Activated T-helper 17 cell treated with anti-CD3 and anti-CD28 coated beads, Interleukin-2, amount 50 U/mL, for 72 hours (primary cell): ENCODE measurements around the gene JHY. TPM values are rescaled to one million over a fixed set of nuclear protein-coding genes. Genes with fewer than 3 reads are reported as not detected.

Source experiments
- ATAC-seq: fragments of 150-1000 bp; cut with Tn5 transposase; replicated peaks from 2 replicates; pipeline ENCODE4 v1.10.0; 2021; ENCODE audit warnings: mild to moderate bottlenecking, moderate library complexity
- H3K27ac Mint-ChIP-seq: one replicate; pipeline ENCODE4 v1.8.0; 2022; ENCODE audit warnings: mixed read lengths
- H3K27me3 Mint-ChIP-seq: one replicate; pipeline ENCODE4 v1.8.0; 2022; ENCODE audit warnings: mixed read lengths
- H3K36me3 Mint-ChIP-seq: one replicate; pipeline ENCODE4 v1.8.0; 2022; ENCODE audit warnings: low read depth, mild to moderate bottlenecking, mixed read lengths
- H3K4me1 Mint-ChIP-seq: one replicate; pipeline ENCODE4 v1.8.0; 2022; ENCODE audit warnings: mixed read lengths
- H3K4me3 Mint-ChIP-seq: one replicate; pipeline ENCODE4 v1.8.0; 2022; ENCODE audit warnings: mild to moderate bottlenecking, mixed read lengths
- H3K9me3 Mint-ChIP-seq: one replicate; pipeline ENCODE4 v1.8.0; 2022; ENCODE audit warnings: mixed read lengths
- total RNA-seq, 2 donors: library from RNA; stranded (reverse); gene quantifications; one replicate each; pipeline ENCODE4 v1.2.3, GENCODE V29; 2022

Gene JHY
- total RNA-seq, 2 donors from 2014 or later: 1.2 to 1.5 TPM

DNA sequence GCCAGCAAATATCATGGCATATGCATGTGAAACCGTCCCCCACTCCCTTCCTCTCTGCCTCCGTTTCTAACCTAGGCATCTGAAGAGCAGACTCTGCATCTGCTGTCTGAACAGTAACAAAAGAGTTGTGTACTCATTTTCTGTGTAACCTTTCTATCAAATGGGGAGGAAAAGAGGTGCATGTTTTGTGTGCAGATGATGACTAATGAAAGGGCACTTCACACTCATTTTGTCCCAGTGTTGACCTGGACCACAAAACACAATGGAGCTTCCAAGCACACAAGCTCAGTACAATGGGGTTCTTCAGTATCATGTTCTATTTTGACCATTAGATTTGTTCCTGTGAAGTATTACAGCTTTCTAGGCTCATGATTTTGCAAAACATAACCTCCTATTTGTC, 13.0 kb downstream of the JHY start:
- no peak overlapping the region for H3K27ac Mint-ChIP-seq
- no peak overlapping the region for H3K4me3 Mint-ChIP-seq
- H3K4me1 Mint-ChIP-seq: no peaks in the 10 kb centered on the region
- H3K36me3 Mint-ChIP-seq: no peaks in the 10 kb centered on the region
- no peaks in the 10 kb centered on the region for H3K27me3 Mint-ChIP-seq
- no peaks in the 10 kb centered on the region for H3K9me3 Mint-ChIP-seq
- ATAC-seq: peak; percentile 67

DNA sequence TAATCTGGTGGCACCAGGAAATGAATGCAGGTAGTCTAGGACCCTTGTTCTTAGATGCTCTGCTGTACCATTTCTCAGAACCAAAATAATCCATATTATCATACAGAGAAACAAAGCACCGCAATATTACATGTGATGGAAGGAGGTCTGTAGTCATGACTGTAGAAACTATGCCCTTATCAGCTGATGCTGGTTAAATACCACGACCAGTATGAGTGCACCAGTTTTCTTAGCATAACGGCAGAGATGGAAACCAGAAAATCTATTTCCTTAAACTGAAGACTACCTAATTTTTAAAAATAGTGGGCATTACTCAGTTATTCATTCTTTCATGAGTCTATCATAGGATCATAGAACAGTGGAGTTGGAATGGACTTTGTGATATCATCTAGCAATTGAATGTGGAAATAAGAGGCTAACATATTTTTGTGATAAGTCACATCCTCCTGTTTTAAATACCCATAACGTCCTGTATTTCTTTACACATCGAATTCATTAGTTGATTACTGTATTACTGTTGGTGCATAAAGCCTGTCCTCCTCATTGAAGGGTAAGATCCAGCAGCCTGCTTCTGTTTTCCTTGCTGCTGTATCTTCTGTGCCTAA, 15.1 kb downstream of the JHY start:
- no peak for ATAC-seq
- H3K36me3 Mint-ChIP-seq: no peaks in the 10 kb centered on the region
- H3K27me3 Mint-ChIP-seq: no peaks in the 10 kb centered on the region
- H3K4me3 Mint-ChIP-seq: no peak overlapping the region
- H3K27ac Mint-ChIP-seq: no peak overlapping the region
- no peaks in the 10 kb centered on the region for H3K4me1 Mint-ChIP-seq
- no peaks in the 10 kb centered on the region for H3K9me3 Mint-ChIP-seq

DNA sequence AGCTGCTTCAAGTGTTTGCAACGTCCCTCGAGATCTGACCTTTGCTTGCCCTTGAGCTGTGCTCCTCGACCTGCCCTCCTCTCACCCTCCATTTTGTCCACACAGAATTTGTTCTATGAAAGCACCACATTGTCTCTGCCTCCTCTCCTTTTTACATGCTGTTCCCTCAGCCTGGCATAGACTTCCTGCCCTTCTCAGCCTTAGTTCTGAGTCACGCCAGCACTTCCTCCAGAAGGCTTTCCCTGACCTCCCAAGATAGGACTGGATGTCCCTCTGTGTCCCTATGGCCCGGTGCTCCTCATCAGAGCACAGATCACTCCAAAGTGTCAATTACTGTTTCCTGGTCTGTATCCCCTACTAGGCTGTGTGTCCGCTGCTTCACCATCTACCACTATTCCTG, 16.2 kb downstream of the JHY start:
- no peaks in the 10 kb centered on the region for H3K4me1 Mint-ChIP-seq
- H3K27ac Mint-ChIP-seq: no peak overlapping the region
- ATAC-seq: no peak
- H3K9me3 Mint-ChIP-seq: no peaks in the 10 kb centered on the region
- H3K27me3 Mint-ChIP-seq: no peaks in the 10 kb centered on the region
- H3K4me3 Mint-ChIP-seq: no peak overlapping the region
- H3K36me3 Mint-ChIP-seq: no peaks in the 10 kb centered on the region

DNA sequence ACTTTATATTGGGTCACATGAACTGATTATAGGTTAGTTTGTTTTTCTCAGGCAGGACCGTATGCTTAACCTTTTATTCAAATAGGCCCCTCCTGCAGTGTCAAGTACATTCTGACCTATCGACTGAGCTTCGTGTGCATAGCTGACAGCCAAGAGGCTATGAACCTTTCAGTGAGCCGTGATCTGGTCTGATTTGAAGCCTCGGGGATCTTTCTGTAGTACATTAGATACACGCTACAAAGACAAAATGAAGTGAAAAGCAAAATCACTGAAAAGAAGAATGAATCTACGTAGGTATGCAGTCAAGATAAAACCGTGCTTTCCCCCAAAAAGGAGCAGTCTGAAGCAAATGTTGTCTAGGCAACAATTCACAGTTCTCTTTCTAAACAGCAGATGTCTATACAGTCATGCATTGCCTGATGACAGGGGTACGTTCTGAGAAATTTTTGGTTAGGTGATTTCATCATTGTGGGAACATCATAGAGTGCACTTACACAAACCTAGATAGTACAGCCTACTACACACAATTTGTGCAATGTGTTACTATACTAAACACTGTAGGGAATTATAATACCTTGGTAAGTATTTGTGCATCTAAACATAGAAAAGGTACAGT, 18.1 kb downstream of the JHY start:
- no peaks in the 10 kb centered on the region for H3K27me3 Mint-ChIP-seq
- ATAC-seq: peak; percentile 88
- no peaks in the 10 kb centered on the region for H3K36me3 Mint-ChIP-seq
- H3K9me3 Mint-ChIP-seq: no peaks in the 10 kb centered on the region
- H3K27ac Mint-ChIP-seq: no peak overlapping the region
- H3K4me3 Mint-ChIP-seq: no peak overlapping the region
- no peaks in the 10 kb centered on the region for H3K4me1 Mint-ChIP-seq

DNA sequence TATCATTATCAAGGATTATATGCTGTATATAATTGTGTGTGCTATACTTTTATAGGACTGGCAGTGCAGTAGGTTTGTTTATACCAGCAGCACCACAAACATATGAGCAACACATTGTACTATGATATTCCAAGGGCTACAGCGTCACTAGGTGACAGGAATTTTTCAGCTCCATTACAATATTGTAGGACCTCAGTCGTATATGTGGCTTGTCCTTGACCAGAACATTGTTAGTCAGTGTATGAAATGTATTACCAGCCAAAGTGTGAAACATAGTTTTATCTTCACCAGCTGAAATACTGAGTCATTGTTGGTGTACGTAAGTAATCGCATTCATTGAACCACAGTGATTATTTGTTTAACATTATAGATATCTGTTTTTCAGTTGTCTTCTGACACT, 20.4 kb downstream of the JHY start:
- no peaks in the 10 kb centered on the region for H3K27me3 Mint-ChIP-seq

DNA sequence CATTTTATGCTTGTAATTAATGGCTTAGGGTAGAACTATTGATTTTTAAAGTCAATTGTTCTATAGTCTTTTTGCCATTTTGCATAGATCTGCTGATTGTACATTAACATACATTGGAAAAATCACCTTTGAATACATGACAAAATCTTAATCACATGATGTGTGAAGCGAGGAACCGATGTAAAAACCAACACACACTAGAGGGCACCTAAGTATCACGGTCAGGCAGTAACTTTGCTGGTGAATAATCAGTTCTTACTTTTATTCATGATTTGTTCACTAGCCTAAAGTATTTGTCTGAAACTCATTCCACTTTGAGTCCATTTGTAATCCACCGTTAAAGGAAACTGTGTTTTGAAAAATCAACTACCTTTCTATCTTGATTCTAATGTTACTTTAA, 28.2 kb downstream of the JHY start:
- Mint-ChIP-seq H3K9me3 (no peaks in the 10 kb centered on the region), H3K4me3 (no peak overlapping the region), H3K4me1 (no peaks in the 10 kb centered on the region), H3K27ac (no peak overlapping the region), H3K27me3 (no peaks in the 10 kb centered on the region), H3K36me3 (no peaks in the 10 kb centered on the region)
- ATAC-seq: no peak

More for the DNA sequence above, 20.4 kb downstream of the JHY start:
- H3K4me1 Mint-ChIP-seq: no peaks in the 10 kb centered on the region
- H3K4me3 Mint-ChIP-seq: no peak overlapping the region
- no peak for ATAC-seq
- no peaks in the 10 kb centered on the region for H3K9me3 Mint-ChIP-seq
- H3K27ac Mint-ChIP-seq: no peak overlapping the region
- H3K36me3 Mint-ChIP-seq: no peaks in the 10 kb centered on the region

DNA sequence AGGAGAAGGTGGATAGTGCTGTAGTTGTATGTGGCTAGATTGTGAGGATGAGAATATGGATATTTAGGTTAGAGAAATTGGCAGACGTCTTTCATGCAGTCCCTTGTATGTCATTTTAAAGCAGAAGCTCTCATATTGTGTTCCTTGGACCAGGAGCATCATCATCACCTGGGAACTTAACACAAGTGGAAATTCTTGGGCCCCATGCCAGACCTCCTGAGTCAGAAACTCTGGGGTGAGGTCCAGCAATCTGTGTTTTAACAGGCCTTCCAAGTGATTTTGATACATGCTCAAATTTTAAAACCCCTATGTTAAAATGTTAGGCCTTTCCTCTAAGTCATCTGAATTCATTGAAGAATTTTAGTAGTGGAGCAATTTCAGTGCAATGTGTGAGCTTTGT, 34.8 kb downstream of the JHY start:
- Mint-ChIP-seq H3K4me3 (no peak overlapping the region), H3K4me1 (no peaks in the 10 kb centered on the region), H3K27me3 (no peaks in the 10 kb centered on the region), H3K9me3 (no peaks in the 10 kb centered on the region), H3K27ac (no peak overlapping the region), H3K36me3 (no peaks in the 10 kb centered on the region)
- no peak for ATAC-seq

DNA sequence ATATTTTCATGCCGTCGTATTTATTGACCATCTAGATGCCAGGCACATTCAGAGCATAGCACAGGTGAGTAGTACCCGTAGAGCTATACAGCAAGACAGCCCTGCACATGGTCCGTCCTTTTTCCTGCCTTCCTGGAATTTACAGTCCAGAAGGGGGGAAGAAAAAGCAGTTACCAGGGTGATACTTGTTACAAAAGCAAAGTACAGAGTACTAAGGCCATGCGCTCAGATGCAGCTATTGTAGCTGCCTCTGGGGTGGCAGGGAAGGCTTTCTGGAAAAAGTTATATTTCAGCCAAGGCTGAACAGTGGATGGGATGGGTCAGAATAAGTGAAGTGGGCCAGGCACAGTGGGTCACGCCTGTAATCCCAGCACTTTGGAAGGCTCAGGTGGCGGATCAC, 36.2 kb downstream of the JHY start:
- Mint-ChIP-seq H3K27me3 (no peaks in the 10 kb centered on the region), H3K4me3 (no peak overlapping the region), H3K4me1 (no peaks in the 10 kb centered on the region), H3K27ac (no peak overlapping the region), H3K9me3 (no peaks in the 10 kb centered on the region), H3K36me3 (no peaks in the 10 kb centered on the region)
- no peak for ATAC-seq

DNA sequence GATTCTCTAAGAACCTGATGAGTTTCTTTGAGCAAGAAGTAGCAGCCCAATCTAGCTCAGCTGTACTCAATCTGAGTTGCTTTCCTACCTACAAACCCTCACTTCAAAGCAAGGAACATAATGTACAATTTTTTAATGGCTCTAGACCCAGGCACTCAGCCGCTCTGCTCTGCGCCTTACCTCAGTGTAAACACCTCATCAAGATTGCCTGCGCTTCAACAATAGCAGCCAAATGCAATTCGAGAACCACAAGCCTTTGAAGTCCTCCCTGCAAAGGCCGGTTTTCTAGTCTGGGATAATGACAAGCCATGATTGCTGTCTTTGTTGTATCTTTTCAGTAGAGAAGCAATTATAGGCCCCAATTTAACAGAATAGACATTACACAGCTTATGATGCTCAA, 38.0 kb downstream of the JHY start:
- Mint-ChIP-seq H3K9me3 (no peaks in the 10 kb centered on the region), H3K27ac (no peak overlapping the region), H3K4me1 (no peaks in the 10 kb centered on the region), H3K4me3 (no peak overlapping the region), H3K36me3 (no peaks in the 10 kb centered on the region), H3K27me3 (no peaks in the 10 kb centered on the region)
- ATAC-seq: no peak

DNA sequence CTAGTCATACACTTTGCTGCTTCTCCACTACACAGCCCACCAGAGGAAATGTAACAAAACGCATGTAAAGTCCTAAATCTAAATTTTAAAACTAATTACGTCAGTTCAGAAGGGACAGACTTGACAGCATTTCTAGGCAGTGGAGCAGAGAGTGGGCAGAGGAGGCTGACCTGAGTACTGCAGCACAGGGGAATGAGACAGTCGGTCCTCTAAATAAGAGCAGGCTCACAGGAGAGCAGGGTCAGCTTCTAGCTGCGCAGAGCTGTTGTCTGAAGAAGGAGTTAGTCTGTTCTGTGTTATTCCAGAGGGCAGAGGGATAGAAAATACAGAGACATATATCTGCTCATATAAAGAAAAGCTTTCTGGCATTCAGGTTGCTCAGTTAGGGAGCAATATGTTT, 40.3 kb downstream of the JHY start:
- no peak overlapping the region for H3K27ac Mint-ChIP-seq
- no peak overlapping the region for H3K4me3 Mint-ChIP-seq
- no peaks in the 10 kb centered on the region for H3K27me3 Mint-ChIP-seq
- H3K36me3 Mint-ChIP-seq: no peaks in the 10 kb centered on the region
- H3K9me3 Mint-ChIP-seq: no peaks in the 10 kb centered on the region
- no peaks in the 10 kb centered on the region for H3K4me1 Mint-ChIP-seq
- ATAC-seq: no peak

DNA sequence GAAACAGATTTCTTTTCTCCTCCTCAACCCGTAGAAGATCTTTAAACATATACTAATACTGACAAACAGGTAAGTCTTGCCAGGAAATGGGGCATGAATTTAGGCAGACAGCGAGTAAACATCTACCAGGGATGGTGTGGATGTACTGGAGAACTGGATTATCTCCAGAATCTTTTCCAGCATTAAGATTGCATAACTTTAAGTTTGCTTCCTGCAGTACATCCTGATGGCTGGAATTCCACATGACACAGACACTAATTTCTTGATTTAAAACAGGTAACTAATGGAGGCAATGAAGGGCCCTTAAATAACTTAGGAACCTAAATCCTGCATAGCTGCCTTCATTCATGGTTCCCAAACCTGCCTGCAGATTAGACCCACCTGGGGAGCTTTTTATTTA, 40.7 kb downstream of the JHY start:
- no peak for ATAC-seq
- Mint-ChIP-seq H3K4me1 (no peaks in the 10 kb centered on the region), H3K4me3 (no peak overlapping the region), H3K27me3 (no peaks in the 10 kb centered on the region), H3K27ac (no peak overlapping the region), H3K36me3 (no peaks in the 10 kb centered on the region), H3K9me3 (no peaks in the 10 kb centered on the region)

DNA sequence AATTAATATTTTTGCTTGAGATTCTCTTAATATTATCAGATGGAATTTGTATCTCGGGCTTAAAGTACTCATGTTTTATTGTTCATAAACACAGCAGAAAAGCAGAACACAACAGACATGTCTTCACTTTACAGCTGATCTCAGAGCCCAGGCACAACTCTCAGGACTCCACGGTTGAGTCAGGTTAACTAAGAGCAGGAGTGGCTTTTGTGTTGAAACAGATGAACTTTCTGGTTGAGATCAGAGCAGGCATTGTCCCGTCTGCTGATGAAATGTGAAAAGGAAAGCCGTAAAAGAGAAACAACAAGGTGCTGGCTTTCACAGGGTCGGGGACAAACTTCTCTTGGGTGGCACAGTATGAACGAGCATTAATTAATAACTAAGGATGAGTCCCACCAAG, 49.0 kb downstream of the JHY start:
- Mint-ChIP-seq H3K36me3 (no peaks in the 10 kb centered on the region), H3K4me3 (no peak overlapping the region), H3K4me1 (no peaks in the 10 kb centered on the region), H3K27ac (no peak overlapping the region), H3K9me3 (no peaks in the 10 kb centered on the region), H3K27me3 (no peaks in the 10 kb centered on the region)
- ATAC-seq: no peak

DNA sequence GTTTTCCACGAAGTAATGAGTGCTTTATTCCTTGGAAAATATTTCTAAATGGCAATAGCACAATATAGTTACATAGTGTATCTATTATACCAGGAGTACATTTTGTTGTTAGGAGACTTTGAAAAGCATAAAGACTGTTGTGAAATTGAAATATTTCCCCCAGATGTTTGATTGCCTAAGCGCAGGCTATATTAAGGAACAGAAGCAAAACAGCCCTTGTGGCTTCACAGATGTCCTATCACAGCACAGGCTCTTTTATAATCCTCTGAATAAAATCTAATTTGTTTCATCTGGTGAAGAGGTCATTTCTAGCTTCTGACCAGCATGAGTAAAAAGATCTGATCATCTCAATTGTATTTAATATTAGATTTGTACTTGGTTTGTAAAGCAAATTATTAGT, 50.9 kb downstream of the JHY start:
- Mint-ChIP-seq H3K36me3 (no peaks in the 10 kb centered on the region), H3K9me3 (no peaks in the 10 kb centered on the region), H3K4me3 (no peak overlapping the region), H3K27ac (no peak overlapping the region), H3K27me3 (no peaks in the 10 kb centered on the region), H3K4me1 (no peaks in the 10 kb centered on the region)
- no peak for ATAC-seq

DNA sequence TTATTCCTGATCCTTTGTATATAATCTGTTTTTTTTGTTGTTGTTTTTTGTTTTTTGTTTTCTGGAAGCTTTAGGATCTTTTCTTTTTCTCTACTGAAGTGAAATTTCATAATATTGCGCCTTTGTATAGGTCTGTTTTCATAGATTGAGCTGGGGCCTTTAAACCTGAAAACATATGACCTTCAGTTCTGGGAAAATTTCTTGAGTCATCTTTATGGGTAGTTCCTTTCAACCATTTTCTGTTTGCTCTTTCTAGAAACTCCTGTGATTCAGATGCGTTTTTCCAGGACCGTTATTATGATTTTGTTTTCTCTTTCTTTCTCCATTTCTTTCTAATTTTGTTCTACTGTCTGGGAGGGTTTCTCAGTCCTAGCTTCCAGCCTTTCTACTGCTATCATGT, 55.4 kb downstream of the JHY start:
- Mint-ChIP-seq H3K36me3 (no peaks in the 10 kb centered on the region), H3K27me3 (no peaks in the 10 kb centered on the region), H3K4me3 (no peak overlapping the region), H3K4me1 (no peaks in the 10 kb centered on the region), H3K9me3 (no peaks in the 10 kb centered on the region), H3K27ac (no peak overlapping the region)
- peak; percentile 67 for ATAC-seq

DNA sequence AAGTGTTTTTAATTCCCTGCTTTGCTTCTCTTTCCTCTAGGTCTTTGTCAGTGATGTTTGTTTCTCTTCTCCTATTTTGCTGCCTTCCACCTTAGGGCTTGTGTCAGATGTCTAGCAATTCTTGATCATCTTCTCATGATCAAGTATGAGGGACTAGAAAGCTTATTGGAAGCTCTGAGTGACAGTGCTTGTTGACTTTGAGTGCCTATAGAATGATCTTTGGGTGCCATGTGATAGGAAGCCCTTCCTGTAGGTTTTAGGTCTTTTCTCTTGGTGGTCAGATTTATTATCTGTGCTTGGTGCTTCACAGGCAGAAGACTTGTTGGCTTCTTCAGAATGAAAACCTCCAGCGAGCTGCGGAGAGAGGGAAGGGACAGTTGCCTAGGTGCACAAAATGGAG, 56.0 kb downstream of the JHY start:
- no peaks in the 10 kb centered on the region for H3K4me1 Mint-ChIP-seq
- ATAC-seq: no peak
- no peaks in the 10 kb centered on the region for H3K9me3 Mint-ChIP-seq
- H3K27me3 Mint-ChIP-seq: no peaks in the 10 kb centered on the region
- no peaks in the 10 kb centered on the region for H3K36me3 Mint-ChIP-seq
- H3K4me3 Mint-ChIP-seq: no peak overlapping the region
- no peak overlapping the region for H3K27ac Mint-ChIP-seq

DNA sequence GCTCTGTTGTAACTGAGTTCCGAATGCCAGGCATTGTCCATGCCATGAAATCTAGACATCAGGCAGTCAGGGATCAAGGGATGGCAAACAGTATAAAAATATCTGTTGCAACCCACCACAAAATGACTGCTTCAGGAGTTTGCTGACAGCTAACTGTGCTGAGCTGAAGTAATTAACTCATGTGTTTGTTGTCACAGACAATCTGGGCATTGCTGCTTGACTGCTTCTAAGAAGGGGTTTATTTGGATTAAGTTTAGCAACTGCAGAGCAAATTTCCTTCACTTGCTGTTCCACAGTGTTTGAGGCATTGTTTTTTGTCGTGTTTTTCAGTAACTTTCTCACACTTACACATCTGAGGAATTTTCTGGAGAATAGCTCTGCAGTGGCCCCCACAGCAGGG, 68.7 kb downstream of the JHY start:
- Mint-ChIP-seq H3K27me3 (no peaks in the 10 kb centered on the region), H3K9me3 (no peaks in the 10 kb centered on the region), H3K4me1 (peaks cover 6% of the 10 kb centered on the region), H3K36me3 (peaks cover 6% of the 10 kb centered on the region), H3K27ac (no peak overlapping the region), H3K4me3 (no peak overlapping the region)
- ATAC-seq: no peak
